ENCODE data around the gene MRI1.

MRI1 gene

GRCh38 chr19:13817615-13818371 lies 53.5 kb downstream of the MRI1 start:
- Histone ChIP-seq H3K27me3 (ENCODE audit: low read length) (no peaks in the 10 kb centered on the region), H3K9ac (ENCODE audit: low read length) (peak overlapping the region; percentile 60), H3K79me2 (ENCODE audit: insufficient read depth, low read length) (no peaks in the 10 kb centered on the region), H3K4me2 (ENCODE audit: low read depth, low read length, poor library complexity, severe bottlenecking) (peak overlapping the region; percentile 61), H3F3A (ENCODE audit: insufficient read depth) (no peaks in the 10 kb centered on the region), H4K20me1 (ENCODE audit: low read depth, low read length) (no peaks in the 10 kb centered on the region), H3K4me3 (ENCODE audit: insufficient read depth, low read length, poor library complexity, severe bottlenecking) (peak overlapping the region; percentile 51), H3K9me3 (ENCODE audit: insufficient read depth, low read length) (no peaks in the 10 kb centered on the region), H3K27ac (ENCODE audit: low read depth, low read length) (peak overlapping the region; percentile 57), H3K36me3 (ENCODE audit: low read length) (no peaks in the 10 kb centered on the region), H2AFZ (ENCODE audit: low read depth, low read length, severe bottlenecking) (no peak overlapping the region), H3K9me2 (replicated peaks; ENCODE audit: insufficient read depth, low read length) (no peaks in the 10 kb centered on the region)
- no peak for TF ChIP-seq CTCF (IDR thresholded peaks at IDR 0.05; ENCODE audit: insufficient read depth, low read length, poor library complexity, severe bottlenecking)
- TF ChIP-seq EZH2phosphoT487 (conservative IDR thresholded peaks at IDR 0.05; ENCODE audit: low read length), result no peak

- Histone ChIP-seq H3F3A (ENCODE audit: insufficient read depth) (no peaks in the 10 kb centered on the region), H4K20me1 (ENCODE audit: low read depth, low read length) (no peaks in the 10 kb centered on the region), H3K9me2 (replicated peaks; ENCODE audit: insufficient read depth, low read length) (no peaks in the 10 kb centered on the region), H2AFZ (ENCODE audit: low read depth, low read length, severe bottlenecking) (no peak overlapping the region), H3K9ac (ENCODE audit: low read length) (no peak overlapping the region), H3K4me3 (ENCODE audit: insufficient read depth, low read length, poor library complexity, severe bottlenecking) (no peak overlapping the region), H3K9me3 (ENCODE audit: insufficient read depth, low read length) (no peaks in the 10 kb centered on the region), H3K27me3 (ENCODE audit: low read length) (no peaks in the 10 kb centered on the region), H3K36me3 (ENCODE audit: low read length) (no peaks in the 10 kb centered on the region), H3K79me2 (ENCODE audit: insufficient read depth, low read length) (no peaks in the 10 kb centered on the region), H3K4me2 (ENCODE audit: low read depth, low read length, poor library complexity, severe bottlenecking) (no peak overlapping the region), H3K27ac (ENCODE audit: low read depth, low read length) (no peak overlapping the region)
- no peak for TF ChIP-seq CTCF (IDR thresholded peaks at IDR 0.05; ENCODE audit: insufficient read depth, low read length, poor library complexity, severe bottlenecking)
- TF ChIP-seq EZH2phosphoT487 (conservative IDR thresholded peaks at IDR 0.05; ENCODE audit: low read length), result no peak
These were observed 54.9 kb downstream of the MRI1 start for GRCh38 chr19:13819238-13819637.

GRCh38 chr19:13821292-13821691 lies 57.0 kb downstream of the MRI1 start:
- Histone ChIP-seq H3K9me2 (replicated peaks; ENCODE audit: insufficient read depth, low read length) (no peaks in the 10 kb centered on the region), H3F3A (ENCODE audit: insufficient read depth) (no peaks in the 10 kb centered on the region), H3K79me2 (ENCODE audit: insufficient read depth, low read length) (no peaks in the 10 kb centered on the region), H3K27ac (ENCODE audit: low read depth, low read length) (no peak overlapping the region), H3K9me3 (ENCODE audit: insufficient read depth, low read length) (no peaks in the 10 kb centered on the region), H4K20me1 (ENCODE audit: low read depth, low read length) (no peaks in the 10 kb centered on the region), H2AFZ (ENCODE audit: low read depth, low read length, severe bottlenecking) (no peak overlapping the region), H3K27me3 (ENCODE audit: low read length) (no peaks in the 10 kb centered on the region), H3K4me3 (ENCODE audit: insufficient read depth, low read length, poor library complexity, severe bottlenecking) (no peak overlapping the region), H3K36me3 (ENCODE audit: low read length) (no peaks in the 10 kb centered on the region), H3K4me2 (ENCODE audit: low read depth, low read length, poor library complexity, severe bottlenecking) (no peak overlapping the region), H3K9ac (ENCODE audit: low read length) (no peak overlapping the region)
- TF ChIP-seq EZH2phosphoT487 (conservative IDR thresholded peaks at IDR 0.05; ENCODE audit: low read length) (no peak), CTCF (IDR thresholded peaks at IDR 0.05; ENCODE audit: insufficient read depth, low read length, poor library complexity, severe bottlenecking) (no peak)
